GM18868 (cell line): ENCODE data around the gene ATXN10.
"Not testable (repeated sequence)": the region's sequence is repeated elsewhere in the genome, so short reads cannot be mapped to it uniquely, and the experiment has no call there.

Experiments
- ATAC-seq: cut with Tn5 transposase; IDR thresholded peaks from one replicate; pipeline ENCODE4 v1.9.1; 2021; ENCODE audit warnings: mild to moderate bottlenecking, moderate library complexity; ENCODE audit not compliant: unreplicated experiment

Gene ATXN10

DNA sequence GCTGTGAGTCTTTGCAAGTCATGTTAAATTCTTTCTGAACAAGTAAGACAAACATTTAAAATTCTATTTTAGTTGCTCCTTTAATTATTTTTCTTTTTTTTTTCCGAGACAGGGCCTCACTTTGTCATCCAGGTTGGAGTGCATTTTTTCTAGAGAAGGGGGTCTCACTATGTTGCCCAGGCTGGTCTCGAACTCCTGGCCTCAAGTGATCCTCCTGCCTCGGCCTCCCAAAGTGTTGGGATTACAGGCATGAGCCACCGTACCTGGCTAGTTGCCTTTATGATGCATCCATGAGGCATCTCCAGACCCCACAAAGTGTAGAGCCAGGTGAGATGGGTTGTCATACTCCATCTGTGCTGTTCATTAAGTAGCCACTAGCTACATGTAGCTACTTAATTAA, 4.4 kb downstream of the ATXN10 start:
- ATAC-seq: no peak

DNA sequence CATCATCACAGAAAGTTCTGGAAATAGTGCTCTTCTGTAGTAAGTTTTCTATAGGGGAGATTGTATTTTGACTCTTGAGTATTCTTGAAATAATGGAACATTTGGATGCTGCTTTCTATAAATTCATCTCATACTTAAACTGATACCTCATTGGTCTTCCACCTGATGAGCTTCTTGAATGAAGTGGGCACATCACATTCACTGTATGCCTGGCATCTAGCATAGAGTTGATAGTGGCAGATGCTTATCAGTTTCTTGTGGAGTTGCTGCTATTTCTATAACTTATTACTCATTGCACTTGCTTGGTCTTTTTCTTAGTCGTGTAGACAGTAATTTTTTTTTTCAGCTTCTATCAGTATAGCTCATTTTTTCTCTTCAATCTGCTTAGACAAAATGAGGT, 5.4 kb downstream of the ATXN10 start:
- ATAC-seq: no peak

DNA sequence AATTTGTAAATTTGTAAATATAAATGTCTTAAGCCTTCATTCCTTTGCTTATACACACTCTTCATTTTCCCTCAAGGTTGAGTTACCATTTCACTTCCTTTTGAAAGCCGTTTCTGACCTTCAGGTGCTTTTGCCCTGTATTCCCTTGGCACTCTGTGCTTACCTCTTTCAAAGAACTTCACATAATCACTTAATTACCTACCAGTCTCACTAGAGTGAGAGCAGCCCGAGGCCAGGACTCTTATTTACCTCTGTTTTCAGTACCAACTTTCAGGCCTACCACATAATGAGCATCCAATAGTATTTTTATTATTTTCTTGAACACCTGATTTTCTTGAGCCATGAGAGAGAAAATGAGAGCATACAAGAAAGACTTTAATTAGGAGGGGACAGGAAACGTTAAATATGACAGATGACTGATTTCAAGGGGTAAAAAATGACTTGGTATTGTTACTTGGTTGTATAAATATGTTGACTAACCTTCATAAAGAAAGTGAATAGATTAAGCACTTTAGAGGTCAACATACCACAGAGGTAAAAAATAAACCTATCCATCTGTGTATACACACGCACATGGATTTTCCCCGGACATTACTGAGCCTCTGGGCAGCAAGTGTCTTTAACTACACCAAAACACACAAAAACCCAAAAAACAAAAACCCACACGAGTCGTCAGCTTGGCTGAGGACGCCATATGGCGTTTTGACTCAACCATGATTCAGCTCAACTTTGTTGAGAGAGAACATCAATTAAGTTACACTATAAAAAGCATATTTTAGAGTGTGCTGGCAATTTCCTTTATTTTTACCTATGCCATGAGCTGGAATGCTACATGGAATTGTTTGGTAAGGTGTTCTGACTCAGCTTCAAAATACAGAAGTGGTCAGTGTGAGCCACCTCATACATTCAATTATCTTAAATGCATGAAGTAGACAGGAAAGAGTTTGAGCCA, 7.6 kb downstream of the ATXN10 start:
- ATAC-seq: peak; percentile 48

DNA sequence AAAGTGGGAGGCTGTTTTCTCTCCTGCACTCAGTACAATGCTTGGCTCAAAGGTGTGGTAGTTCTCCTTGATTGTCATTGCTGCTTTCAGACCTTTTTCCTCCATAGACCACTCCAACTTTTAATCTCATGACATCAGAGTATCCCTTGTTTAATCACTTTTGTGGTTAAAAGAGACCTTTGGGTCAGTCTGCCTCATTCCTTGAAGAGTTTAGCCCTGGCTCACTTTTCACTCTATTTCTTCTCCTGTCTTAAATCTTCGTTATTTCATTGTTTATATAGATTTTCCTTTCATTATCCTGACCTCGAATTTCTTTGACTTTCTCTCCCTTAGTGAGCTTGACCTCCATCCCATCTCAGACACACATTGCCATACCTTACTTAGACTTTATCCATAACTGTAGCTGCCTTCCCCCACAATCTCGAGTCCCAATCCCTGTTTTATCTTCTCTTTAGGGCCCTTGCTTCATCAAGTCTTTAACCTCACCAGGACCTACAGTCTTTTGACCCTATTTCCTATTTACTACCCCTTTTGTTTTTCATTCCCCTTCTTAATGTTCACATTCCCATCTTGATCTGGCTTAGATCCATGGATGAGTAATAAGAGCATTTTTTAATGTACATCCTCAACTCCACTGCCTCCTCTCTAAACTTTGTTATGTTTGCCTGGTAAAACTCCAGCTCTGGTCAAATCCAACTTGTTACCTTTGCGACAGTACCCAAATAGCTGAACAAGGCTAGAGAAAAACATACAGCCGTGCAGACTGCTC, 9.5 kb downstream of the ATXN10 start:
- no peak for ATAC-seq

DNA sequence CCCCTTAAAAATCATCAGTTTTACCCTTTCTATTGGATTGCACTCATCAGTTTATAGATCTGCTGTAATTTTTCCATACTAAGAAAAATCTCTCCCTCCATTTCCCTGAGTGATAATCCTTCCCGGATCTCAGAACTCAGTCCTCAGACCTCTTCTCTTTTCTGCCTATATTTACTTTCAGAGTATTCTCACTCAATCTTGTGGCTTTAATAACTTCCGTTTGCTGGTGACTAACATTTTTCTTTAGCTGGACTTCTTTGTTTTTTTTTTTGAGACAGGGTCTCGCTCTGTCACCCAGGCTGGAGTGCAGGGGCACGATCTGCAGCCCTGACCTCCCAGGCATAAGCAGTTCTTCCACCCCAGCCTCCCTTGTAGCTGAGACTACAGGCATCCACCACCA, 10.4 kb downstream of the ATXN10 start:
- ATAC-seq: no peak

DNA sequence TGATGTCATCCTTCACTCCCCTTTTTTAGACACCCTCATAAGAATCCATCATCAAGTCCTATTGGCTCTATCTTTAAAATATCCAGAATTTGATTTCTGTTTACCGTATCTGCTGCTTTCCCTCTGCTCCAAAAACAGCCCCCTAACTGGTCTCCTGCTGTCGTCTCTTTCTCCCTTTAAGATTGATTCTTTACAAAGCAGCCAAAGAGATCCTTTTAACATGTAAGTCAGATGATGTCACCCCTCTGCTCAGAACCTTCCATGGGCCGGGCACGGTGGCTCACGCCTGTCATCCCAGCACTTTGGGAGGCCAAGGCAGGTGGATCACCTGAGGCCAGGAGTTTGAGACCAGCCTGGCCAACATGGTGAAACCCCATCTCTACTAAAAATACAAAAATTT, 11.1 kb downstream of the ATXN10 start:
- ATAC-seq: not testable (repeated sequence)

DNA sequence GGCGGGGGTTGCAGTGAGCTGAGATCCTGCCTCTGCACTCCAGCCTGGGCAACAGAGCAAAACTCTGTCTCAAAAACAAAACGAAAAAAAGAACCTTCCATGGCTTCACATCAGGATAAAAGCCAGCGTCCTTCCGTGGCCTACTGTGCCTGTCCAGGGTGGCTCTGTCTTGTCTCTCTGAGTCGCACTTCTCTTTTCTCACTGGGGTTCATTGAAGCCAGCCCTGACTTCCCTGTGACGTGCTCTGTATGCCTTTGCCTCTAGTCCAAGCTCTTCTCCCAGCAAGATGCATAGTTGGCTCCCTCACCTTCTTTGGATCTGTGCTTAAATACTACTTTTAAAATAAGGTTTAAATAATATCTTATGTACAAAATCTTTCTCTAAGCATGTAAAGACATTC, 11.6 kb downstream of the ATXN10 start:
- ATAC-seq: no peak

DNA sequence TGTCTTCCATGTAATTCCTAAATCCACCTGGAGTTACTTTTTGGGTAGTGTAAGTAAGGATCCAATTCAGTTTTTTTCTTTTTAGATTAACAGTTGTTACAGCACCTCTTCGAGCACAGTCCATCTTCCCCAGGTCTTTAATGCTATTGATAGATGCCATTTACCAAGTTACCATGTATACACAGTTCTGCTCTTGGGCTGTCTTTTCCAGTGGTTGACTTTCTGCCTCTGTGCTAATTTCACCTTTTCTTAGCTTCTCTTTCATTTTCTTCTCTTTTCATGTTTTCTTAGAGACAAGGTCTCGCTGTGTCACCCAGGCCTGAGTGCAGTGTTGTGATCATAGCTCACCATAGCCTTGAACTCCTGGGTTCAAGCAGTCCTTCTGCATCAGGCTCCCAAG, 12.0 kb downstream of the ATXN10 start:
- no peak for ATAC-seq

DNA sequence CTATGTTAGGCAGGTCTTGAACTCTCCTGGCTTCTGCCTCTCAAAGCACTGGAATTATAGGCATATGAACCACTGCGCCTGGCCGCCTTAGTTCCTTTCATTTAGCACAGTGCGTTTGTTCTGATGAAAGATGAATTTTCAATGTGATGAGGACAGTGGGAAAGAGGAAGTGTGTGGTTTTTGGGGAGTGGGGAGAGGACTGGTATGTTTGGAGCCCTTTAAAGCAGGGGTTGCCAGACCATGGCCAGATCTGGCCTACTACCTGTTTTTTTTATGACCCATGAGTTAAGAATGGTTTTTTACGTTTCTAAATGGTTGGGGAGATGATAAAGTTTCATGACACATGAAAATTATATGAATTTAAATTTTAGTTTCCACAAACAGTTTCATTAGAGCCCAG, 12.5 kb downstream of the ATXN10 start:
- no peak for ATAC-seq

DNA sequence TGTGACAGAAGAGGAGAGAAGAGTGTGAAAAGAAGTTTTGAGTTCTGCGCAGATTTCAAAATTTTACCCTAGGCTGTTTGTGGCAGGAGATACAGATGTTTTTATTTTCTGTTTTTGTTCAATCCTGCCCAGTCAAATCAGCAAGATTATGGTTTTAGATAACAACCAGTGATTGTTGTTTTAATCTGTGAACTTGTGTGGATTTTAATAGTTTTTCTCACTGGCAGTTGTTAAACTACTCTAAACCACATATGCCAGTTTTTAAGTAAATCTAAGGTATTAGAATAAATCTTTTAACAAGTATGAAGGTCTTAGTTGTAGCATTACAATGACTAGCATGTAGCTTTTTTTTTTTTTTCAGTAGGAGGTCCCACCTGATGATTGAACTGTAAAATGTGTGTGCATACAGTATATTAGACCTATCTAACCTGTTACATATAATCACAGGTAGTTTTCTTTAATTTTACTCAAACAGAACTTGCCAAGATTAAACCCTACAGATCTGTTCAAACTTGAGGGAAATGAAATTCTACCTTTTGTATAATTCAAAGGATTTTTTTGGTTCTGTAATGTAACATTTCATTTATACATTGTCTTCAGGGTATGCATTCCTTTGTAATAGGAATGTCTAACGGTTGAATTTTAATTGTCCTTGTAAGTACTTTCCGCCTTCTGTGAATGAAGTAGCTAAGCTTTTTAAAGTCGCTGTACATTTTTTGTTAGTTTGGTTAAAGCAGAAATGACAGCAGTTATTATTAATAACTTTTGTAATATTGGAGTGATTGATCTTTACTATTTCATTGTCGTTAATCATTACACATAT, 13.3 kb downstream of the ATXN10 start:
- no peak for ATAC-seq

DNA sequence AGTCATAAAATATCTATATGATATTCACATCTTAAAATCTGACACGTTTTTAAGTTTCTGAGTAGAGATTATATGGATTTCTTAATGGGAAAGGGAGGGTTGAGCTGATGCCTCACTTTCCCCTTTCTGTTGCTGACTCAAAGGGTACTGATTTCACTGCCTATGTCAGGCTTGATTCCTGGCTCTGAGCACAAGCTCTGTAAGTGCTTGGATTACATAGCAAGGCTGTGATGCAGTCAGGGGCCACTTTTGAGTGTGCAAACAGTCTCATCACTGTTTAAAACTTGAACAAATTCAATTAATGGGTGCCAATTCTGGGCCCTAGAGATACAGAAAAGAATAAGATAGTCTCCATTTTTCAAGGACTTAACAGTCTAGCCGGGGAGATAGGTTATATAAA, 14.4 kb downstream of the ATXN10 start:
- no peak for ATAC-seq

DNA sequence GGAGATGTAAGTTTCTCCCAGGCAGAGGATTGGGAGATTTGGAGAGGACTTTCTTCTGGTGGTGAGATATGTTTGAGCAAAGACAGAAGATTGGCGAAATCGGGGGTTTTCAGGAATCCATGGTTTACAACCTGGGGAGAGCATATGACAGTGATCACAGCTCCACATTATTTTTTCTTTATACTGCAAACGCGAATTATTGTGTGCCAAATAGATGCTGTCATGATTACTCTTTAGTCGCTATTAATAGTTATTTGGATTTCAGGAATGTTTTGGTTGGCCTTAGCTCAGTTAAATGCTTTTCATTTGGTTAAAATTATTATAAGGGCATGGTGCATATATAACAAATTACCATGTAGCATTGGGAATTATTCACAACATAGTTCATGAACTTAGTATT, 15.2 kb downstream of the ATXN10 start:
- ATAC-seq: no peak

DNA sequence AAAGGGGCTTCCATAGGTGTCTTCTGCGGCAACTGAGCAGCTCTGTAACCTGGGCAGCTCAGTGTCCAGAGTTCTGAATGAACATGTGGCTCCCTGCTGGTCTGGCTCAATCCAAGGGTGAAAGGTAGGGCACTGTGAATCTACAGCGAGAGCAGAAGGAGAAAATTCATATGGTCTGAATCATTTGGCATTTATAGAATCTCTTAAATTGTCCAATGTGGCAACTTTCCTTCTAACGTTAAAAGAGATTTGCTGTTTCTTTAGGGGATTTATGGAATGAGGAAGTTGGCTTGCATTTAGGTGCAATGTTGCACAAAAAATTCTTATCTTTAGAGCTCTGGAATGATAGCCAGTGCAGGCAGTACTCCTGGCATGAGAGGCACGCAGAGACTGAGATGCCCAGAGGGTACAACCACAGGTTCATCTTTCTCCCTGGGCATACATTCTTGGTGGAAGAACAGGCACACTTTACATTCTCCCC, 17.0 kb downstream of the ATXN10 start:
- ATAC-seq: no peak

DNA sequence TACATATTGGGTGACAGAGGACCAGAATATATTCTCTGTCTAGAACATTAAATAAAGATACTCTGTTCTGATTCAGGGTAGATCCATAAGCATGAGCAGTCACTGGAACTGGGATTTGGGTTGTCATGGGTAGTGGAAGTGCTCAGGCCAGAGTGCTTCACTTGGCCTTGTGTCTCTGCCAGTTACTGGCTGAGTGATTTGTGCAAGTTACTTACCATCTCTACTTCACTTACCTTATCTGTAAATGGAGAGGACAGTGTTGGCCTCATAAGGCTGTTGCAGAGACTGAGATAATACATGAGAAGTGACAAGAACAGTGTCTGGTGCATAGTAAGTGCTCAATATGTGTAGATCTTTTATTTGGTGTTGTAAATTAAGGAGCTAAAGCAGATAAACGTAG, 17.6 kb downstream of the ATXN10 start:
- no peak for ATAC-seq

DNA sequence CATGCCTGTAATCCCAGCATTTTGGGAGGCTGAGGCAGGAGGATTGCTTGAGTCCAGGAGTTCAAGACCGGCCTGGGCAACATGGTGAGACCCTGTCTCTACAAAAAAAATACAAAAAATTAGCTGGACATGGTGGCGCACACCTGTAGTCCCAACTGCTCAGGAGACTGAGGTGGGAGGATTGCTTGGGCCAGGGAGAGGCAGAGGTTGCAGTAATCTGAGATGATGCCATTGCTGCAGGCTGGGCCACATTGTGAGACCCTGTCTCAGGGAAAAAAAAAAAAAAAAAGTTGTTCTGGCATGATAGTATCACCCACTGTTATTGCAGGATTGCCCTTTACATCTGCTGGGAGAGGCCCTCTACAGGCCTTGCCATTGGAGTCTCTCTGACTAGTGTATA, 18.4 kb downstream of the ATXN10 start:
- ATAC-seq: no peak

DNA sequence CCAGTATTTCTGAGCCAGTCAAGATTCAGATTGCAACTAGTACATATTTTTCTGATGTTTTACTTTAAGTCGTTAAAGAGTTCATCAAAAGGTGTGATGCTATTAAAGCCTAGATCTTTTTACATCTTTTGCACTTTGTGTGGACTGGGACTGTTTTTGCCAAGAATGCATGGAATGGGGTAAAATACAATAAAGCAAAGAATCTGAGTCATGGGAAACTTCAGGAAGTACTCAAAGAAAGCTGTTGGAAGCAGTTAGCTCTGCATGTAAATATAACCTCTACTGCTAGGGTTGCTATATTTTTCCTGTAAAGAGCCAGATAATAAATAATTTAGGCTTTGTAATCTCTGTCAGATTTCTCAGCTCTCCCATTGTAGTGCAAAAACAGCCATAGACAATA, 20.9 kb downstream of the ATXN10 start:
- no peak for ATAC-seq

DNA sequence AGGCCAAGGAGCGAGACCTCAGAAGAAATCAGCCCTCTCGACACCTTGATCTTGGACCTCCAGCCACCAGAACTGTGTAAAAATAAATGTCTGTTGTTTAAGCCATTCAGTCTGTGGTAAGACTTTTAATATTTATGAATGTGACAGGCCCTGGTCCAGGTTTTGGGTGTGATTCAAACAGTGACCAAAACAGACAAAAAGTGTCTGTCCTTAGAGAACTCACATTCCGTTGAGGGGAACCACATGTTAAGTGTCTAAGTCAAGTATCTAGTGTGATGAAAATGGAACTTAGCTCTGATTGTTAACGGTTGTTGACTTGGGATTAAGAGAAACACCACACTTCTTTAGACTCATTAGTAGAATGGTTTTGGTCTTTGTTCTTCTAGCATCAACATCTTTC, 22.2 kb downstream of the ATXN10 start:
- ATAC-seq: no peak

DNA sequence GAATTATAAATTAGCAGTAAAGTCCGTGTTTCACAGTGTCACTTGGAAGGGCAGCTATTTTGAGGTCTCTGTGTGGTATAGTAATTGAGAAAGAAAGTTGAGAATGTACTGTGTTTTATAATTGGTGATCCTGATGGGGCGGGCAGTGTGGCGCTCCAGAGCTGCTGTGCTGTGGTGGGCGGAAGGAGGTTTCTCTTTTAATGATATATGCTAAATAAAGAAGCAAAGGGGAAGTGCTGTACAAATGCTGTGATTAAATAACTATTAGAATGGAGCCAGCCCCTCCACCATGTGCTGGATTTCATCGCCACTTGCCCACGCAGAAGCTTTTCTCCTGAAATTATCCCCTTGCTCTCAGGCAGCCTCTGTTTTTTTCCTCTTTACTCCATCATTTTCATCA, 24.6 kb downstream of the ATXN10 start:
- no peak for ATAC-seq

DNA sequence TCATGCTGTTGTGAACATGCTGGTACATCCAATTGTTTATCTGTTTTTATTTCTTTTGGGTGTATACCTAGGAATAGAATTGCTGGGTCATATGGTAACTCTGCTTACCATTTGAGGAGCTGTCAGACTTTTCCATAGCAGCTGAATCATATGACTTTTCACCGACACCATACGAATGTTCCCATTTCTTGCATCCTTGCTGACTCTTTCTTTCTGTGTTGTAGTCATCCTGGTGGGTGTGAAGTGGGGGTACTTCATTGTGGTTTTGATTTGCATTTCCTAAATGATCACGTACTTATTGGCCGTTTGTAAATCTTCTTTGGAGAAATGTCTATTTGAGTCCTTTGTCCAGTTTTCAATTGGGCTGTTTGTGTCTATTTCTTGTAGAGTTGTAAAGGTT, 26.5 kb downstream of the ATXN10 start:
- ATAC-seq: no peak

DNA sequence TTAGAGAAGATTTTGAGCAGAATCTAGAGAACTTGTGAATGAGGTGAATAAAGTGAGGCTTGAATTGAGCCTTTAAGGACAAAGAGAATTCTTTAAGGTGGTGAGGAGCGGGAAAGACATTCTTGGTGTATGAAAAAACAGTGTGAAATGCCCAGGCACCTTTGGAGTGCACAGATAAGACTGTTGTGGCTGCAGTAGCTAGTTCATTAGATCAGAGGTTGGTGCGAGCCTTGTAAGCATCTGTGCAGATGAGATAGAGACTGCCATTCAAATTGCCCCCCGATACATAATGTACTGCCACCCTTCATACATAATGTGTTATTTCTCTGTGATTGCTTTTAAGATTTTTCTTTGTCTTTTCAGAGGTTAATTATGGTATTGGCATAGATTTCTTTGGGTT, 31.3 kb downstream of the ATXN10 start:
- ATAC-seq: no peak

DNA sequence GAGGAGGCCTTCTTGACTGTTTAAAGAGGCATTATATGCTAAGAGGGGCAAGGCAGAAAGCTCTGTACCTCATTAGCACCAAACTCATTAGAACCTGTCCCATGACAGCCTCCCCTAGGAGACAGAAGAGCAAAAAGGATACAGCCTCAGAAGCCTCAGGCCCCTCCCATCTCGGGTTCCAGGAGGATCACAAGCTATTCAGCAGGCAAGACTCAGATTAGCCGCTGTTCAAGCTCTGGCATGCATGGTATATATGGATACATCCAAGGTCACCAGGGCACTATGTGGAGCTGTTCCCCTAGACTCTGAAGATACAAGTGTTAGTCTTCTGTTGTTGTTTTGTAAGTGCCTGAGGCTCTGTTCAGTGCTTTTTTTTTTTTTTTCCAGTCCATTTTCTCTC, 32.1 kb downstream of the ATXN10 start:
- no peak for ATAC-seq
